Activated T-cell treated with anti-CD3 and anti-CD28 coated beads for 24 hours (primary cell): ENCODE results near the gene TTC33.
A peak's percentile ranks its signal among the peaks of the same experiment; 100 is the strongest.
"Not testable (repeated sequence)": the region's sequence is repeated elsewhere in the genome, so short reads cannot be mapped to it uniquely, and the experiment has no call there.

Experiments
- DNase-seq: peaks from one replicate; pipeline ENCODE4 v3.0.0-alpha.2; 2020; ENCODE audit warnings: low read depth

The TTC33 gene

DNA sequence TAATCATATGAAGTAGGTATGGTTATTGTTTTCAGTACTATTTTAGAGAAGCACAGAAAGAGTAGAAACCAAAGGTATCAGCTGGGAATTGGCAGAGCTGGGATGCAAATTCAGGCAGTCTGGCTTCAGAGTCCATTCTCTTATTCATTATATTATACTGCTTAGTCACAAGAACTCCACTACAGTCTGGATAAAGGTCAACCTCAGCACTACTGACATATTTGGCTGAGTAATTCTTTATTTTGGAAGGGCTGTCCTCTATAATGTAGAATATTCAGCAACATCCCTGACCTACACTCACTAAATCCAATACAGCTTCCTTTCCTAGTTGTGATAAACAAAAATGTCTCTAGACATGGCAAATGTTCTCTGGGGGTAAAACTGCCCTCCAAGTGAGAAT lies 38.5 kb downstream of the TTC33 start:
- DNase-seq, result no peak

GRCh38 chr5:40716590-40716989 lies 39.2 kb downstream of the TTC33 start:
- no peak for DNase-seq

GRCh38 chr5:40716000-40716399 lies 39.8 kb downstream of the TTC33 start:
- DNase-seq, result no peak

DNA sequence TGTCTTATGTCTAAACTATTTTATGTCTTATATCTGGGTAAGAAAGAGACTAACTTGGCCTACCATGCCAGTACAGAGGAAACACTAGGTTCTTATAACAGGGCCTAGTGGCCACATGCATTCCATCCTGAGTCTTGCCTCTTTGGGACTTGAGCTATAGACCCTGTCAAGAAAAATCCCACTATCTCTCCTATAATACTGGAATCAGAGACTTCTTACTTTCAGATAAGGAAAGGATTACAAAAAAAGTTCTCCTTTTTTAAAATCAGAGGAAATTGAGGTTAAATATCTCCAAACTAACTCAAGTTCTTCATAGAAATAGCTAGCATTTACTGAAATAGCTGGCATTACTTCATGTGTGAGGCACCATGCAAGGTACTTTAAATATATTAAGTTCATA lies 41.8 kb downstream of the TTC33 start:
- no peak for DNase-seq

DNA sequence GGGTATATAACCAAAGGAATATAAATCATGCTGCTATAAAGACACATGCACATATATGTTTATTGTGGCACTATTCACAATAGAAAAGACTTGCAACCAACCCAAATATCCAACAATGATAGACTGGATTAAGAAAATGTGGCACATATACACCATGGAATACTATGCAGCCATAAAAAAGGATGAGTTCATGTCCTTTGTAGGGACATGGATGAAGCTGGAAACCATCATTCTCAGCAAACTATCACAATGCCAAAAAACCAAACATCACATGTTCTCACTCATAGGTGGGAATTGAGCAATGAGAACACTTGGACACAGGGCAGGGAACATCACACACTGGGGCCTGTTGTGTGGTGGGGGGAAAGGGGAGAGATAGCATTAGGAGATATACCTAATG lies 45.2 kb downstream of the TTC33 start:
- not testable (repeated sequence) for DNase-seq

DNA sequence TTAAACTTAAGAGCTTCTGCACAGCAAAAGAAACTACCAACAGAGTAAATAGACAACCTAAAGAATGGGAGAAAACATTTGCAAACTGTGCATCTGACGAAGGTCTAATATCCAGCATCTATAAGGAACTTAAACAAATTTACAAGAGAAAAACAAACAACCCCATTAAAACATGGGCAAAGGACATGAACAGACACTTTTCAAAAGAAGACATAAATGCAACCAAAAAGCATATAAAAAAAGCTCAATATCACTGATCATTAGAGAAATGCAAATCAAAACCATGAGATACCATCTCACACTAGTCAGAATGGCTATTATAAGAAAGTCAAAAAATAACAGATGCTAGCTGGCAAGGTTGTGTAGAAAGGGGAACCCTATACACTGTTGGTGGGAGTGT lies 50.3 kb downstream of the TTC33 start:
- DNase-seq, result not testable (repeated sequence)

DNA sequence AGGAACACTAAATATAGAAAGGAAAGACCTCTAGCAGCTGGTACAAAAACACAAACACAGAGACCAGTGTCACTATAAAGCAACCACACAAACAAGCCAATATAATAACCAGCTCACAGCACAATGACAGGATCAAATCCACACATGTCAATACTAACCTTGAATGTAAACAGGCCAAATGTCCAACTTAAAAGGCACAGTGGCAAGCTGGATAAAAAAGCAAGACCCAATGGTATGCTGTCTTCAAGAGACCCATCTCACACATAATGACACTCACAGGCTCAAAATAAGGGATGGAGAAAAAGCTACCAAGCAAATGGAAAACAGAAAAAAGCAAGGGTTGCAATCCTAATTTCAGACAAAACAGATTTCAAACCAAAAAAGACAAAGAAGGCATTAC lies 53.7 kb downstream of the TTC33 start:
- DNase-seq, result not testable (repeated sequence)

DNA sequence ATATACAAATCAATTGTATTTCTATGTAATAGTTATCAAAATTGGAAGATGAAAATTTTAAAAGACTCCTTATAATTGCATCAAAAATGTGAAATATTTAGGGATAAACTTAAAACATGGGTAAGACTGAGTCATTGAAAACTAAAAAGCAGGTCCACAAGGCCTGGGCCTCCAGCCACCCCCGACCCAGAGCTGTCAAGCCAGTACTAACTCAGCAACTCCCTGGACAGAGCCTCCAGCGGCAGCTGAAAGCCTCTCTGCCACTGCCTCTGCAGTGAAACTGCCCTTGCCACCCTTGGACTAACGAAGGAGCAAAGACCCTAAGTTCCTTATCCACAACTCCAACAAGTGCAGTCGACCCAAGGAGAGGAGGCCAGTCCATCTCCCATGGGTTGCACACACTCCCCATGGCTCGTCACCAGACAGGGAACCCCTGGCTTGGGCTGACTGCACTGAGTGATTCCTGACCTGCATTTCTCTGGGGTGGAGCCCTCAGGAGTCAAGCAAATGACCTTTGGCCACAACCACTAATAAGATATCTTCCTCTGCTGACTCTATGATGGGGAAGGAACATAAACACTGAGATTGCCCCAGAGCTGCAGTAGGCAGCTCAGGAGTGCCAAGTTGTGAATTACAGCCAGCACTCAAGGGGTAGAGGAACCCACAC lies 55.5 kb downstream of the TTC33 start:
- DNase-seq, result no peak

- no peak for DNase-seq
These were observed 61.3 kb downstream of the TTC33 start for GRCh38 chr5:40694433-40694832.

DNA sequence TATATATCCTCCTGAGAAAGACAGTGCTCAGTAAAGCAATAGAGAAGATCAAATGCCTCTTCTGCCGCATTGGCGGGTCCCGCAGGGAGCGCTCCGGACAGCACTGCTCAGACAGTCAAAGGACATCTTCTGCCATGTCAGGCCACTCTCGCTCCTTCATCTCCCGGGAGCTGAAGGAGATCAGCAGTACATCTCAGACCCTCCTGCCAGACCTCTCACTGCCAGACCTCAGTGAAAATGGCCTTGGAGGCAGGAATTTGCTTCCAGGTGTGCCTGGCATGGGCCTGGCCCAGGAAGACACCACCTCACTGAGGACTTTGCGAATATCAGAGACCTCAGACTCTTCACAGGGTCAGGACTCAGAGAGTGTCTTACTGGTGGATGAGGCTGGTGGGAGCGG lies 63.9 kb downstream of the TTC33 start:
- no peak for DNase-seq

- DNase-seq, result no peak
These were observed 65.5 kb downstream of the TTC33 start for GRCh38 chr5:40690267-40690666.

DNA sequence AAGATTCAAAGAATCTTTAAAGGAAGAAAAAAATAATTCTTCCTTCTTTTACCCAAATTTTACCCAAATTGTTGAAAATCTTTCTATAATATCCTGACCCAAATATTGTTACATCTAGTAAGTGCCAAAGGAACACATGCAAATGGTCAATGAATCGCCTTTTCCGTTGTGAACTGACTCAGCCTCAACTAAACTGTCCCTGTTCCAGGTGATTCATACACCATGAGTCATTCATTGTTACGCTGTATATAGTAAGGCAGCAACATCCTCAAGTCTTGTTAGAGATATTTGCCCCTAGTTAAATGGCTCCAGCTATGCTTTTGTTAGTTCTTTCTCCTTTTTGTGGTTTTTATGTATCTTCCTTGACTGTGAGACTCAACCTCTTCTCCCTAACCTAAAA lies 66.3 kb downstream of the TTC33 start:
- DNase-seq, result peak; percentile 42

GRCh38 chr5:40688996-40689395 lies 66.8 kb downstream of the TTC33 start:
- DNase-seq, result no peak

DNA sequence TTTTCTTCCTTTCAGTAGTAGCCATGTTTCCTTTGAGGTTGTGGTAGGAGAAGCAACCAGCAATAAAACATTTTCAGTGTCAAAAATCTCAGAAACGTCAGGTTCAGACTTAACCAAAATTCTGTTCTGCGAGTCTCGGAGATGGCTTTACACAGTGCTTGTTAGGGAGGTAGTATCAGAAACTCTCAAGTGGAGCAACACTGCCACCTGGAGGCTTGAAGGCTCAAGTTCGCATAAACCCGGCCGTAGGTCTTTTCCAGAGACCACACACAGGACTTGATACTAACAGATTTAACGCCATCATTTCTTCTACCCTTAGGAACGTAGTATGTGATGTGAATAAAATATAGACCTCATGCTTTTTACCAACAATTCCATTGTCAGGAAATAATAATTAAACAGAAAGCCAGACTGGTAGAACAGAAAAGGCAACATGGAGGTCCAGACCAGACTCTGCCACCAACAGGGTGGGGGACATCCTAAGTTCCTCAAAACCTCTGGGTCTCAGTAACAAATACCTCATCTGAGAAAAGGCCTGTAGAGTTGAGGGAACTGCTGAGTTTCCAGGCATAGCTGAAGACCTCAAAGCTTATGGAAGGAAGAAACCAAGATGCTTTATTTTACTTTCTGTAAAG lies 67.5 kb downstream of the TTC33 start:
- peak; percentile 81 for DNase-seq

DNA sequence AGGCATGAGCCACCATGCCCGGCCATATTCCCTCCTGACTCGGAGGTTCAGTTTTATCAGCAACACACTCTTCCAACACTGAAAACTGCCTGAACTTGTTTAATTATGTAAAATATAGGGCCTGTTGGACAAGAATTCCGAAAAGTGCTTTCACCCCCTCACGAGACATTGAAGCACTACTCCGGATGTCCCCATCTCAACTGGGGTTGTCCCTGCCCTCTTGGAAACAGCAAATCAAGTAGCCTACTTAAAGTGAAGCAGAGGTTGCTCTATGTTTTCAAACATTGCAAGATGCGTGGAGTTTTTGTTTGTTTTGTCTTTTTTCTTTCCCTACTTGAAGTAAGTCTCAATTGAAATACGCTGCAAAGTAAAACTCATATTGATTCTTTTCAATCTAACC lies 68.4 kb downstream of the TTC33 start:
- no peak for DNase-seq

DNA sequence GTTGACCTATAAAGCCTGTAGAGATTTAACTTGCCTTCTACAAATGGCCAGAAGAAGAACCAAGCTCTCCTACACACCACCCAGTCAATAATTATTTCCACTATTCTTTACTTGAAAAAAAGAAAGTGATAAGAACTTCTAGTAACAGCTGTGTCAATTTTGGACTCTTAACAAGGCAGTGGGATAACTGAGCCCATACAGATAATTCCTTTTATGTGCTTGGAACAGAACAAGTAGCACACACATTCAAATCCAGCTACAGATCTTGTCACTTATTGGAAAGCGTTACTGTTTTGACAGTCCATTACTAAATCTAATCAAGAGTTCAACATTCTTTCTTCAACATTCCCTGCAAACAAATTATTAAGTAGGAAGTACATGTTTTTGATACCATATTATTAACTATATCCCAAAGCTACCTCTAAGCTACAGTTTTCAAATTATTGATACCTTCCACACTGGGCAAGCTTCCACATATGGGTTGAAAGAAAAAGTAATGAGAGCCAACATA lies 69.7 kb downstream of the TTC33 start:
- no peak for DNase-seq

DNA sequence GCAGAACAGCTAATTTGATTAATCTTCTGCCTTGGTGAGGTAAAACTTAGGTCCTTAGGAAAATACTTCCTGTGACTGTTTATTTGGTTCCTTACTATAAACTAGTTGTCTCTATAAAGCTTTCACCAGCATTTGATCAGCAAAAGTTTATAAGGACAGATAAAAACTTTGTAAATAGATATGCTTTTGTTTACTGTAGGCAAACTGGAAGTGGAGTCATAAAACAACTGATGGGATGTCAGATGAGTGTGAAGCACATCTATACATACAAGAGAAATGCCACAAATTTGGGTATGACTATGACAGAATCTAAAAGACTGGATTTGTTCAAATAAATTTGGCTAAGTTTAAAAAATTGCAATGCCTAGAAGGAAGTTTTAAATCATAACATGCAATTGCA lies 70.6 kb downstream of the TTC33 start:
- DNase-seq, result no peak

- no peak for DNase-seq
These were observed 72.5 kb downstream of the TTC33 start for GRCh38 chr5:40683305-40683704.

DNA sequence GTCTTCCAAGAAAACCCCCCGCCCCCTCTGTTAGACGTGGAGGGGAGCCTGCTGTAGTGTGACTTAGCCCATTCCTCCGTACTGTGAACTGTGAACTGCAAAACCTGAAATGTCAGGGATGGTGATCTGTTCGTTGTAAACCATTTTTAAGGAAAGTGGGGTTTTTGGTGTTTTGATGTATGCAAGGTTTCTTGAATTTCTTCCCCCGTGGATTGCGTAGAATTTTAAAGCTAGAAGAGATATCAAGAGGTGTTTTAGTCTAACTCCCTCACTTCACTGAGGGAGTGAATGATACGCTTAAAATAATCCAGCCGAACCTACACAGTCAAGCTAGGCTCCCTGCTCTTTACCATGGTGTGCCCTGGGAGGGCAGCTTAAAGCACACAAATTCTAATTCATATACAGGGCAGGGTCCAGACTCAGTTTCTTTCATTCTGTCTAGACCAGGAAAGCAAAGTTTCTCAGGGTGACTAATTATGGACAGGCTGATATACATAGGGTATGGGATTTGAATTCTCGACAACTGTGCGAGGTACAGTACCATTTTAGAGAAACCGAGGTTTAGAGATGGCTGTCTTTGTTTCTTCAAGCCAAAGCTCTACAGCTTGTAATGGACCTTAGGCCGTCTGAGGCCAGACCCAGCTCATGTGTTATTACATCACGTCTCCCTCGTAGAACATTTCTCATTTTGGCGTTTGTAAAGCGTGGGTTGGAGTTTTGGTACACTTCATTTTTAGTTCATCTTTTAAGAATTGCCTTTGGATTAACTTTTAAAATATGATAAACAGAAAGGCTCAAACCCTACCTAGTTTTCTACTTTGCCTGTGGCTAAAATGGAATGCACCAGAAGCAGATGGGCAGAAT lies 73.4 kb downstream of the TTC33 start:
- no peak for DNase-seq

DNA sequence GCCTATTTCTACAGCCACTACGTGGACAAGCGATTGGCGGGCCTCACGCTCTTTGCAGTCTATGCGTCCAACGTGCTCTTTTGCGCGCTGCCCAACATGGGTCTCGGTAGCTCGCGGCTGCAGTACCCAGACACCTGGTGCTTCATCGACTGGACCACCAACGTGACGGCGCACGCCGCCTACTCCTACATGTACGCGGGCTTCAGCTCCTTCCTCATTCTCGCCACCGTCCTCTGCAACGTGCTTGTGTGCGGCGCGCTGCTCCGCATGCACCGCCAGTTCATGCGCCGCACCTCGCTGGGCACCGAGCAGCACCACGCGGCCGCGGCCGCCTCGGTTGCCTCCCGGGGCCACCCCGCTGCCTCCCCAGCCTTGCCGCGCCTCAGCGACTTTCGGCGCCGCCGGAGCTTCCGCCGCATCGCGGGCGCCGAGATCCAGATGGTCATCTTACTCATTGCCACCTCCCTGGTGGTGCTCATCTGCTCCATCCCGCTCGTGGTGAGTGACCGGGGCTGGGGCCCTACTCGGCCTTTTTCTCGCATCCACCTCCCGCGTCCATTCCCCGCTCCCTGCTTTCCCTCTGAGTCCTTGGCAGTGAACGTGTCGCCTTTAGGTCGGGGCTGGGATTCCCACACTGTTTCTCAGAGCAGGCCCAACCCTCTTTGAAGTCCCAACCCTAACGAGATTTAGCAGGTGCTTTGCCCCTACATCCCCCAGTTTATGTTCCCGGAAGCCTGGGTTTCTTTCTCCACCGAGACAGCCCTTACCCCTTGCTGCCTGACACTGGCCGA lies 74.2 kb downstream of the TTC33 start:
- peak; percentile 26 for DNase-seq

DNA sequence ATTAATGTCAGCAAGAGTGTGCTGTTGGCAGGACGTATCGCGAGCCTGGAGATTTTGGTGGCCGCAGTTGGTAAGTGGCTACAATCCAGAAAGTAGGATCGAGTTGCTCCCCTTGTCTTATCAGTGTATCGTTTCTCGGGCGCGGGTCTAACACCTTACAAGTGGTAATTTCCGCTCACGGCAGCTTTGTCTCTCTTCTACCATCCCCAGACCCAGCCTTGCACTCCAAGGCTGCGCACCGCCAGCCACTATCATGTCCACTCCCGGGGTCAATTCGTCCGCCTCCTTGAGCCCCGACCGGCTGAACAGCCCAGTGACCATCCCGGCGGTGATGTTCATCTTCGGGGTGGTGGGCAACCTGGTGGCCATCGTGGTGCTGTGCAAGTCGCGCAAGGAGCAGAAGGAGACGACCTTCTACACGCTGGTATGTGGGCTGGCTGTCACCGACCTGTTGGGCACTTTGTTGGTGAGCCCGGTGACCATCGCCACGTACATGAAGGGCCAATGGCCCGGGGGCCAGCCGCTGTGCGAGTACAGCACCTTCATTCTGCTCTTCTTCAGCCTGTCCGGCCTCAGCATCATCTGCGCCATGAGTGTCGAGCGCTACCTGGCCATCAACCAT lies 74.9 kb downstream of the TTC33 start:
- peak; percentile 31 for DNase-seq
